Measurements from ENCODE around the gene IGSF6.

DNA sequence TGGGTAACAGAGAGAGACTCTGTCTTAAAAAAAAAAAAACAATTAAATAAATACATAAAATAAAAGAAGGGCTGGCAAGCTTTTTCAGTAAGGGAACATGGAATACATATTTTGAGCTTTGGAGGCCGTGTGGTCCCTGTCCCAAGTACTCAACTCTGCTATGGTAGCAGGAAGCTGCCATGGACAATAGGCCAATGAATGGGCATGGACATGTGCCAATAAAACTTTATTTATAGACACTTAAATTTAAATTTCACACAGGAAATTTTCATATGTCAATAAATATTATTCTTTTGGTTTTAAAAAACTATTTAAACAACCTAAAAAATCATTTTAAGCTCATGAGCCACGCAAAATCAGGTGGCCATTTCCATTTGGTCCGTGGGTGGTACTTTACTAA is 15.2 kb upstream of the IGSF6 start:
- no peak for TF ChIP-seq EP300 (IDR thresholded peaks at IDR 0.05)
- TF ChIP-seq, protein P1, sequence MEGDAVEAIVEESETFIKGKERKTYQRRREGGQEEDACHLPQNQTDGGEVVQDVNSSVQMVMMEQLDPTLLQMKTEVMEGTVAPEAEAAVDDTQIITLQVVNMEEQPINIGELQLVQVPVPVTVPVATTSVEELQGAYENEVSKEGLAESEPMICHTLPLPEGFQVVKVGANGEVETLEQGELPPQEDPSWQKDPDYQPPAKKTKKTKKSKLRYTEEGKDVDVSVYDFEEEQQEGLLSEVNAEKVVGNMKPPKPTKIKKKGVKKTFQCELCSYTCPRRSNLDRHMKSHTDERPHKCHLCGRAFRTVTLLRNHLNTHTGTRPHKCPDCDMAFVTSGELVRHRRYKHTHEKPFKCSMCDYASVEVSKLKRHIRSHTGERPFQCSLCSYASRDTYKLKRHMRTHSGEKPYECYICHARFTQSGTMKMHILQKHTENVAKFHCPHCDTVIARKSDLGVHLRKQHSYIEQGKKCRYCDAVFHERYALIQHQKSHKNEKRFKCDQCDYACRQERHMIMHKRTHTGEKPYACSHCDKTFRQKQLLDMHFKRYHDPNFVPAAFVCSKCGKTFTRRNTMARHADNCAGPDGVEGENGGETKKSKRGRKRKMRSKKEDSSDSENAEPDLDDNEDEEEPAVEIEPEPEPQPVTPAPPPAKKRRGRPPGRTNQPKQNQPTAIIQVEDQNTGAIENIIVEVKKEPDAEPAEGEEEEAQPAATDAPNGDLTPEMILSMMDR (IDR thresholded peaks at IDR 0.05), result no peak
